Fibroblast of gingiva (primary cell): ENCODE data around the gene IL12RB2.
A peak's percentile ranks its signal among the peaks of the same experiment; 100 is the strongest.

Experiments used
- DNase-seq: peaks from one replicate; pipeline ENCODE4 v3.0.0-alpha.2; 2011; ENCODE audit warnings: low read depth

IL12RB2 gene

GRCh38 chr1:67348586-67349252, 41.0 kb downstream of the IL12RB2 start:
- no peak for DNase-seq

- DNase-seq, result no peak
Observed at GRCh38 chr1:67350783-67351182, 43.1 kb downstream of the IL12RB2 start.

- no peak for DNase-seq
Observed at GRCh38 chr1:67352211-67352610, 44.5 kb downstream of the IL12RB2 start.

GRCh38 chr1:67355745-67356424, 48.2 kb downstream of the IL12RB2 start:
- peak; percentile 64 for DNase-seq

- DNase-seq, result no peak
Observed at GRCh38 chr1:67359592-67359991, 51.9 kb downstream of the IL12RB2 start.

- no peak for DNase-seq
Observed at GRCh38 chr1:67361641-67362040, 54.0 kb downstream of the IL12RB2 start.

- no peak for DNase-seq
Observed at GRCh38 chr1:67367370-67368045, 59.8 kb downstream of the IL12RB2 start.

GRCh38 chr1:67368046-67368514, 60.4 kb downstream of the IL12RB2 start:
- DNase-seq, result no peak

GRCh38 chr1:67371043-67371442, 63.4 kb downstream of the IL12RB2 start:
- DNase-seq, result no peak

- no peak for DNase-seq
Observed at GRCh38 chr1:67371681-67372080, 64.0 kb downstream of the IL12RB2 start.

GRCh38 chr1:67372136-67372535, 64.5 kb downstream of the IL12RB2 start:
- DNase-seq, result no peak

GRCh38 chr1:67372898-67373297, 65.2 kb downstream of the IL12RB2 start:
- DNase-seq, result no peak

- DNase-seq, result no peak
Observed at GRCh38 chr1:67376381-67376780, 68.7 kb downstream of the IL12RB2 start.

GRCh38 chr1:67377253-67377652, 69.6 kb downstream of the IL12RB2 start:
- no peak for DNase-seq

- DNase-seq, result no peak
Observed at GRCh38 chr1:67381154-67381553, 73.5 kb downstream of the IL12RB2 start.

- peak; percentile 93 for DNase-seq
Observed at GRCh38 chr1:67382292-67382691, 74.6 kb downstream of the IL12RB2 start.

GRCh38 chr1:67383999-67384638, 76.4 kb downstream of the IL12RB2 start:
- DNase-seq, result no peak

- DNase-seq, result peak; percentile 55
Observed at GRCh38 chr1:67390041-67390887, 82.6 kb downstream of the IL12RB2 start.

- no peak for DNase-seq
Observed at GRCh38 chr1:67393240-67393639, 85.6 kb downstream of the IL12RB2 start.

GRCh38 chr1:67393737-67394136, 86.1 kb downstream of the IL12RB2 start:
- DNase-seq, result no peak

- no peak for DNase-seq
Observed at GRCh38 chr1:67394548-67394947, 86.9 kb downstream of the IL12RB2 start.
